PFSK-1 (cell line): ENCODE measurements around the gene HPCAL1.

Experiments
- POLR2AphosphoS5 ChIP-seq: IDR thresholded peaks from 2 replicates; pipeline ENCODE4 v1.6.1; 2012; ENCODE audit warnings: low read depth, mild to moderate bottlenecking, control low read depth, low read length, moderate library complexity
- SIN3A ChIP-seq: IDR thresholded peaks from 2 replicates; pipeline ENCODE4 v1.6.1; 2012; ENCODE audit warnings: mild to moderate bottlenecking, low read length, moderate library complexity, borderline replicate concordance; ENCODE audit not compliant: insufficient read depth
- TAF1 ChIP-seq: IDR thresholded peaks from 2 replicates; pipeline ENCODE4 v1.6.1; 2012; ENCODE audit warnings: low read length, control low read depth, borderline replicate concordance; ENCODE audit not compliant: insufficient read depth
- TF ChIP-seq, protein P1 (sequence below), 2 experiments: IDR thresholded peaks; 2 replicates each; pipeline versions ENCODE4 v1.6.1 to v1.8.0; 2011 to 2012; ENCODE audit warnings: low read depth in 2 of 2, low read length in 2 of 2, control low read depth in 1 of 2, inconsistent platforms in 1 of 2, mild to moderate bottlenecking in 1 of 2, moderate library complexity in 1 of 2; ENCODE audit not compliant: insufficient read depth in 1 of 2

DNA sequence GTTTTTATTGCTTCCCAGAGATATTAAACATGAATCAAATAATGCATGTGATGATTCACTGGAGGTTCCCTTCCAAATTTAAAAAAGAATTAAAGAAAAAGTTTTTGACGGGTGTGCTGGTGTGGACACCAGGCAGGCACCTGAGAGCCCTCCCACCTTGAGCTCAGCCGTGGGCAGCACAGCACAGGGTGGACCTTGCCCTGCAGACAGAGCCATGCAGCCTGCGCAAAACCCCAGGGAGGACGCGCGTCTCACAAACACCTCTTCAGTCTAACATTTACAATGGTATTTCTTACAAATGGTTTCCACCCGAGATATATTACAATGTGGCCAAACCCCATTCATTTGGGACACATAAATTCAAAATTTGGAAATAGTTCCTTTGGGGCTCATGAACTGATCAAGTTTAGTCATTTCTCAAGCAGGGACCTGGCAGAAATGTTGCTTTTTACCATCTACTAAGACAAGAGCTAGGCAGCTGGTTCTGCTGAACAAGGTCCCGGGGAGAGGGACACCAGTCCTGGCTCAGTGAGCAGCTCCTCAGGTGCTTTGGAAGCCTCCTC is 100.0 kb downstream of the HPCAL1 start:
- no peak for TF ChIP-seq POLR2AphosphoS5
- no peak for TF ChIP-seq SIN3A
- TF ChIP-seq, protein P1, sequence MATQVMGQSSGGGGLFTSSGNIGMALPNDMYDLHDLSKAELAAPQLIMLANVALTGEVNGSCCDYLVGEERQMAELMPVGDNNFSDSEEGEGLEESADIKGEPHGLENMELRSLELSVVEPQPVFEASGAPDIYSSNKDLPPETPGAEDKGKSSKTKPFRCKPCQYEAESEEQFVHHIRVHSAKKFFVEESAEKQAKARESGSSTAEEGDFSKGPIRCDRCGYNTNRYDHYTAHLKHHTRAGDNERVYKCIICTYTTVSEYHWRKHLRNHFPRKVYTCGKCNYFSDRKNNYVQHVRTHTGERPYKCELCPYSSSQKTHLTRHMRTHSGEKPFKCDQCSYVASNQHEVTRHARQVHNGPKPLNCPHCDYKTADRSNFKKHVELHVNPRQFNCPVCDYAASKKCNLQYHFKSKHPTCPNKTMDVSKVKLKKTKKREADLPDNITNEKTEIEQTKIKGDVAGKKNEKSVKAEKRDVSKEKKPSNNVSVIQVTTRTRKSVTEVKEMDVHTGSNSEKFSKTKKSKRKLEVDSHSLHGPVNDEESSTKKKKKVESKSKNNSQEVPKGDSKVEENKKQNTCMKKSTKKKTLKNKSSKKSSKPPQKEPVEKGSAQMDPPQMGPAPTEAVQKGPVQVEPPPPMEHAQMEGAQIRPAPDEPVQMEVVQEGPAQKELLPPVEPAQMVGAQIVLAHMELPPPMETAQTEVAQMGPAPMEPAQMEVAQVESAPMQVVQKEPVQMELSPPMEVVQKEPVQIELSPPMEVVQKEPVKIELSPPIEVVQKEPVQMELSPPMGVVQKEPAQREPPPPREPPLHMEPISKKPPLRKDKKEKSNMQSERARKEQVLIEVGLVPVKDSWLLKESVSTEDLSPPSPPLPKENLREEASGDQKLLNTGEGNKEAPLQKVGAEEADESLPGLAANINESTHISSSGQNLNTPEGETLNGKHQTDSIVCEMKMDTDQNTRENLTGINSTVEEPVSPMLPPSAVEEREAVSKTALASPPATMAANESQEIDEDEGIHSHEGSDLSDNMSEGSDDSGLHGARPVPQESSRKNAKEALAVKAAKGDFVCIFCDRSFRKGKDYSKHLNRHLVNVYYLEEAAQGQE (IDR thresholded peaks at IDR 0.05; ENCODE audit: insufficient read depth in 1 of 2, low read depth in 2 of 2, low read length in 2 of 2), result no peak
- no peak for TF ChIP-seq TAF1
